Measurements from ENCODE around the gene CEP350.

CEP350 gene

GRCh38 chr1:180084867-180085266, 130.3 kb downstream of the CEP350 start:
- intact Hi-C loops (cut with micrococcal nuclease), result loop anchor here (10.0 kb wide), 2 partner anchors 70 to 170 kb away; no protein-coding TSS in a partner anchor
- Mint-ChIP-seq H3K27ac (no peak overlapping the region), H3K27me3 (no peaks in the 10 kb centered on the region), H3K4me3 (no peak overlapping the region), H3K36me3 (ENCODE audit: low read depth) (peaks cover 68% of the 10 kb centered on the region), H3K4me1 (ENCODE audit: low read depth) (no peaks in the 10 kb centered on the region), H3K9me3 (no peaks in the 10 kb centered on the region)

GRCh38 chr1:180085331-180085730, 130.7 kb downstream of the CEP350 start:
- H3K36me3 Mint-ChIP-seq (ENCODE audit: low read depth), result peaks cover 68% of the 10 kb centered on the region
- H3K27me3 Mint-ChIP-seq, result no peaks in the 10 kb centered on the region
- intact Hi-C loops (cut with micrococcal nuclease), result loop anchor here (10.0 kb wide), 2 partner anchors 71 to 171 kb away; no protein-coding TSS in a partner anchor
- H3K9me3 Mint-ChIP-seq, result no peaks in the 10 kb centered on the region
- no peaks in the 10 kb centered on the region for H3K4me1 Mint-ChIP-seq (ENCODE audit: low read depth)
- no peak overlapping the region for H3K4me3 Mint-ChIP-seq
- no peak overlapping the region for H3K27ac Mint-ChIP-seq

GRCh38 chr1:180092931-180093650, 138.5 kb downstream of the CEP350 start:
- Mint-ChIP-seq H3K27ac (no peak overlapping the region), H3K4me3 (no peak overlapping the region), H3K36me3 (ENCODE audit: low read depth) (peaks cover 97% of the 10 kb centered on the region), H3K27me3 (no peaks in the 10 kb centered on the region), H3K9me3 (no peaks in the 10 kb centered on the region), H3K4me1 (ENCODE audit: low read depth) (no peaks in the 10 kb centered on the region)
- intact Hi-C loops (cut with micrococcal nuclease), result no loop called here

DNA sequence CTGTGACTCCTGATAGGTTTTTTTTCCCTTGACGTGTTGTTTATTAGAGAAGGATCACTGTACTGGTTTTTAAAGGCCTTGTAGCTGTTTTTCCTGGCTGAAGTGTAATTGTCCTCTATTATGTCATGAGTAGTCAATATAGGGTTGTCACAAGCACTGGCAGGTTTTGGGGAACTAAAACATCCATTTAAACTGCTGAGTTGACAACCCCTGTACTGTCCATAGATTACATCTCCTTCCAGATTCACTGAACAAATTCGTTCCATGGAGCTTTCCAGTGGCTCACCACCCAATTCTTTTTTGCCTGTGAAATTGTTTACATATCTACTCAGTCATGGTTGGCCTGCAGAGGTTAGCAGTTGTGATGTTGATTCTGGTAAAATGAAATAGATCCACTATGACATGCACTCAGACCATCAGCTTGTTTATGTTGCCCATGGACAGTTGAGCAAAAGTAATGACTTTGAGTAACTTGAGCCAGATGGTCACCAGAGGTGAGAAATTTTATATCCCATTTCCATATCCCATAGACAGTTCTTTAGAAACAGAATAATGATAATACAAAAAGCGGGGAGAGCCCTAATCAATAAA, 140.2 kb downstream of the CEP350 start:
- H3K9me3 Mint-ChIP-seq, result no peaks in the 10 kb centered on the region
- no peak overlapping the region for H3K27ac Mint-ChIP-seq
- no peak overlapping the region for H3K4me3 Mint-ChIP-seq
- no peaks in the 10 kb centered on the region for H3K4me1 Mint-ChIP-seq (ENCODE audit: low read depth)
- H3K27me3 Mint-ChIP-seq, result no peaks in the 10 kb centered on the region
- peaks cover 96% of the 10 kb centered on the region for H3K36me3 Mint-ChIP-seq (ENCODE audit: low read depth)
- intact Hi-C loops (cut with micrococcal nuclease), result loop anchor here (5.0 kb wide), 1 partner anchor 83 kb away; no protein-coding TSS in a partner anchor

DNA sequence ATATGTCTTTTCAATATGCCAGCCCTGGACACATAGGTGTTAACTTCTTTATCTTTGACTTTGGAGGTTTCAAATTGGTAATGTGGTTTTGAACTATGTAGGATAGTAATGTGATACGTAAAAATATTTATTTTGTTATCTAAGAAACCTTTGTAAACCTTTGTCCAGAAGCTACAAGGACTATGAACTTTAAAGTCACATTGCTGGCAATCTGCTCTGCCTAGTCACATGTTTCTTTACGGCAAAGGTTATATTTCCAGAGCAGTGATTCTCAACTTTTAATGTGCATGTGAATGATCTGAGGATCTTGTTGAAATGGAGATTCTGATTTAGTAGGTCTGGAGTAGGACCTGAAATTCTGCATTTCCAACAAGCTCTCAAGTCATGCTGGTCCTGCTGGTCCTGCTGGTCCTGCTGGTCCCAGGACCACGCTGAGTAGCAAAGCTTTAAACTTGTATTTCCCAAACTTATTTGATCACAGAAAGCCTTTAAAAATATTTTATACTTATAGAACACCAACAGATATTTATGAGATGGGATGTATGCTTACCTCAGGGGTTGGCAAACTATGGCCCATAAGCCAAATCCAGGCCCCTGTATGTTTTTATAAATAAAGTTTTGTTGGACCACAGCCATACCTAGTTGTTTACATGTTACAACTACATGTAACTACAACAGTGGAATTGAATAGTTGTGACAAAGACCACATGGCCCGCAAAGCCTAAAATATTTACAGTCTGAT, 142.1 kb downstream of the CEP350 start:
- peaks cover 5% of the 10 kb centered on the region for H3K4me1 Mint-ChIP-seq (ENCODE audit: low read depth)
- H3K36me3 Mint-ChIP-seq (ENCODE audit: low read depth), result peaks cover 96% of the 10 kb centered on the region

DNA sequence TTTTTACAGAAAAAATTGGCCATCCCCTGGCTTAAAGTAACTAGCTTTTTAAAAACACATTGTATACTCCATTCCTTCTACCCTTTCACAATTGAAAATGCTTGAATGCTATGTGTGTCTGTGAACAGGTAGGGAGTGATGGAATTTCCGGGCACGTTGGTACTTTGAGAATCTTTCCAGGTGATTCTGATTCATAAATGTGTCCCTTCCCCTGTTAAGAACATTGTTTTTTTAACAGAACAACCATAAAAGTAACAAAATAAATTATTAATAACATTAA, 142.7 kb downstream of the CEP350 start:
- H3K36me3 Mint-ChIP-seq (ENCODE audit: low read depth), result peaks cover 95% of the 10 kb centered on the region

More for the DNA sequence above, 142.1 kb downstream of the CEP350 start:
- Mint-ChIP-seq H3K27ac (no peak overlapping the region), H3K9me3 (no peaks in the 10 kb centered on the region), H3K27me3 (no peaks in the 10 kb centered on the region), H3K4me3 (no peak overlapping the region)
- intact Hi-C loops (cut with micrococcal nuclease), result loop anchor here (5.0 kb wide), 1 partner anchor 81 kb away; no protein-coding TSS in a partner anchor

DNA sequence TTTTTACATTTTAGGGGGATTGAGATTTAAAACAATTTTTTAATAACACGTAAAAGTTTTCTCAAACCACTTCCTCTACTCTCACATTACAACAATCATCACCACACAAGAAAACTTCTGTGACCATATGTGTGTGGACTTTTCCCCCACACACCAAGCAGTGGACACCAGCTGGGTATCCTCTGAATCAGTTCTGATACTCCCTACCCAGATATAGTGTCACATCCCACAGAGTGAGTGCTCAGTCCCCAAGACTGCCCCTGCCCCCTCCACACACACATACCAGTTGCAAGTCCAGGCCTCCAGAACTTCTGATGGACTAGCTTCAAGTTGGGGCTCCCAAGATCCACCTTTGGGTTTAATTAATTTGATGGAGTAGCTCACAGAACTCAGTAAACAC, 146.8 kb downstream of the CEP350 start:
- Mint-ChIP-seq H3K9me3 (no peaks in the 10 kb centered on the region), H3K4me3 (no peak overlapping the region), H3K4me1 (ENCODE audit: low read depth) (peaks cover 5% of the 10 kb centered on the region), H3K36me3 (ENCODE audit: low read depth) (peaks cover 85% of the 10 kb centered on the region), H3K27ac (no peak overlapping the region), H3K27me3 (no peaks in the 10 kb centered on the region)
- intact Hi-C loops (cut with micrococcal nuclease), result no loop called here

More for the DNA sequence above, 142.7 kb downstream of the CEP350 start:
- Mint-ChIP-seq H3K4me1 (ENCODE audit: low read depth) (peaks cover 5% of the 10 kb centered on the region), H3K27ac (no peak overlapping the region), H3K4me3 (no peak overlapping the region), H3K27me3 (no peaks in the 10 kb centered on the region), H3K9me3 (no peaks in the 10 kb centered on the region)
- intact Hi-C loops (cut with micrococcal nuclease), result loop anchor here (5.0 kb wide), 1 partner anchor 80 kb away; no protein-coding TSS in a partner anchor

DNA sequence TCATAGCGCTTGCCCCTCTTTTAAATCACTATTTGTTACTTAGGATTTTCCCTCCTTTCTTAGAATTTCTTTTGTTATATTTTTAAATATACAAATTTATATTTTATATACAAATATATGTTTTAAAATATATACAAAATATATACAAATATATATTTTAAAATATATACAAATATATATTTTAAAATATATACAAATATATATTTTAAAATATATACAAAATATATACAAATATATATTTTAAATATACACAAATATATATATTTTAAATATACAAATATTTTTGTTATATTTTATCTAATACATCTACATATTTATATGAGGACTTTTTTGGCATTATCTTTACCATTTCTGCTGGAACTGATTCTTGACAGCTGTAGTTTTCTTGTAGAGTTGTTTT, 149.2 kb downstream of the CEP350 start:
- Mint-ChIP-seq H3K9me3 (no peaks in the 10 kb centered on the region), H3K4me1 (ENCODE audit: low read depth) (peaks cover 16% of the 10 kb centered on the region), H3K27ac (no peak overlapping the region), H3K4me3 (no peak overlapping the region), H3K27me3 (no peaks in the 10 kb centered on the region), H3K36me3 (ENCODE audit: low read depth) (peaks cover 86% of the 10 kb centered on the region)
- intact Hi-C loops (cut with micrococcal nuclease), result no loop called here

DNA sequence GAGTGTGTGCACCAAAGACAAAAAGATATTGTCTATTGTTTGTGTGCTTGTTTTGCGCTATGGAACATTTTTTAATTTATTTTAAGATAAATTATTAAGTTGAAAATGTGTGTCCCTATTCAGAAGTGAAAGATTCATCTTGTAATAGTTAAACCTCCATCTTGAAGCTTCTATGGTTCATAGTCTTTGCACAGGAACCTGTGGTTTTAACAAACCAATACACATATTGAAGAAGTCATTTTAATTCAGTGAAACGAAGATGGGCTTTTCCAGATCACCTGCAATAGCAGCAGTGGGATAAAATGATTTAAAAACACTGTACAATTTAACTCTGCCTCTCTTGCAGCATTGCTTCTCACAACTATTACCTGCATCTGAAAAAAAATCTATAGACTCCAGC, 157.5 kb downstream of the CEP350 start:
- Mint-ChIP-seq H3K4me3 (no peak overlapping the region), H3K4me1 (ENCODE audit: low read depth) (peaks cover 16% of the 10 kb centered on the region), H3K27ac (no peak overlapping the region), H3K27me3 (no peaks in the 10 kb centered on the region), H3K36me3 (ENCODE audit: low read depth) (peaks cover 77% of the 10 kb centered on the region), H3K9me3 (no peaks in the 10 kb centered on the region)
- intact Hi-C loops (cut with micrococcal nuclease), result no loop called here

- no peak overlapping the region for H3K4me3 Mint-ChIP-seq
- no peaks in the 10 kb centered on the region for H3K9me3 Mint-ChIP-seq
- intact Hi-C loops (cut with micrococcal nuclease), result no loop called here
- H3K27ac Mint-ChIP-seq, result no peak overlapping the region
- peaks cover 18% of the 10 kb centered on the region for H3K4me1 Mint-ChIP-seq (ENCODE audit: low read depth)
- no peaks in the 10 kb centered on the region for H3K27me3 Mint-ChIP-seq
- peaks cover 67% of the 10 kb centered on the region for H3K36me3 Mint-ChIP-seq (ENCODE audit: low read depth)
These were observed 158.5 kb downstream of the CEP350 start for GRCh38 chr1:180112984-180113647.

GRCh38 chr1:180114396-180114945, 159.9 kb downstream of the CEP350 start:
- Mint-ChIP-seq H3K27me3 (no peaks in the 10 kb centered on the region), H3K36me3 (ENCODE audit: low read depth) (peaks cover 53% of the 10 kb centered on the region), H3K4me3 (no peak overlapping the region), H3K9me3 (no peaks in the 10 kb centered on the region), H3K4me1 (ENCODE audit: low read depth) (peaks cover 21% of the 10 kb centered on the region), H3K27ac (no peak overlapping the region)
- intact Hi-C loops (cut with micrococcal nuclease), result no loop called here

DNA sequence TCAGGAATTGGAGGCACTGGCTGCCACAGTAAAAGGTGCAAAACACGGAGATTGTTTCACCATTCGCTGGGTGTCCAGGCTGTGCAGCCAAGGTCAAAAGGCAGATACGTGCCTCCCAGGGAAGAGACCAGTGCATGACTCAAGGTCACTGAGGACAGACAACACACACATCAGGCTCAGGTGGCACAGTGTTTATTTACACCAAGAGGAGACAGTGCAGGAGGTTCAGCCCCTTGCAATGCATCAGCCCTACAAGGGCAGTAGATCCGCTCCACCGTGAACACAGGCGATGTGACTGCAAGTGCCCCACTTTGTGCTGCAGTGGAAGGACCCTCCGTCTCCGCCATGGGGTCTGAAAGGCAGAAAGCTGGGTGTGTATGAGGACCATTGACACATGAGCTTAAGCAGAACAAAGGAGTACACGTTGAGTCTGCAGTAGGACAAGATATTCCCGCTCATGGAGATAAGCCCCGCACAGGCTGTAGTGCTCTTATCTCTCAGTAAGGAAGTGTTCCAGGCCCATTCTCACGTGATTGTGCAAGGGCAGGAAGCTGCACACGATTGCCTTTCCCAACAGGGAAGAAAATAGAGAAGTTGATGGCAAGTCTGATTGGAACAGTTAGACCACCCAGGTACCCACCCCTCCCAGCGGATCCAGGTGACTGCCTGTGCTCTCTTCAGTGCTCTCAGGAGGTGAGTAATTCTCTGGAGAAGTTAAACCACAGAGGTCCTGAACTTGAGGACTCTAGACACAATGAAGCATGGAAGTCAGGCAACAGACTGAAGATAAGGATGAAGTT, 162.6 kb downstream of the CEP350 start:
- Mint-ChIP-seq H3K4me3 (no peak overlapping the region), H3K36me3 (ENCODE audit: low read depth) (peaks cover 27% of the 10 kb centered on the region), H3K27me3 (no peaks in the 10 kb centered on the region), H3K4me1 (ENCODE audit: low read depth) (peaks cover 32% of the 10 kb centered on the region), H3K27ac (no peak overlapping the region), H3K9me3 (no peaks in the 10 kb centered on the region)
- intact Hi-C loops (cut with micrococcal nuclease), result no loop called here

DNA sequence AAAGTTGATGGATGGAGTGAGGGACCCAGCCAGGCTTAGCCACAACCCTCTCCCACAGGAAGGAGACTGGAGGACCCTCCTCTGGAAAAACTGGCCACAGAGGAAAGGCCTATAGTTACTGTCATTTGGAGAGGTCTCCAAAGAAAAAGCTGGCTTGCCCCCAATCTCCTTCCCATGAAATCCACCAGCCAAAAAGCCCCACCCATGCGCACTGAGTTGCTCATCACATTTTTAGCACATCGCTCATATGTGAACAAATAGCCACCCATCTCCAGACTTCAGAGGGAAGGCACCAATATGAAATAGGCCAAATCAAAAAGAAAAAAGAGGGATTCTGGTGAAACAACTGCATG, 163.1 kb downstream of the CEP350 start:
- intact Hi-C loops (cut with micrococcal nuclease), result no loop called here
- H3K36me3 Mint-ChIP-seq (ENCODE audit: low read depth), result peaks cover 21% of the 10 kb centered on the region
- no peaks in the 10 kb centered on the region for H3K9me3 Mint-ChIP-seq
- no peak overlapping the region for H3K27ac Mint-ChIP-seq
- H3K4me1 Mint-ChIP-seq (ENCODE audit: low read depth), result peaks cover 32% of the 10 kb centered on the region
- no peaks in the 10 kb centered on the region for H3K27me3 Mint-ChIP-seq
- no peak overlapping the region for H3K4me3 Mint-ChIP-seq

All from dendritic cell treated with granulocyte-macrophage colony-stimulating factor and Interleukin-4, amounts not matched to agents 40 ng/mL and 50 ng/mL, for 4 days (primary cell).